ENCODE data around the gene KRIT1. TPM values are rescaled to one million over a fixed set of nuclear protein-coding genes. Genes with fewer than 3 reads are reported as not detected.

The KRIT1 gene
- polyA plus RNA-seq, 1 donor from 2014 or later = 39.6 TPM

DNA sequence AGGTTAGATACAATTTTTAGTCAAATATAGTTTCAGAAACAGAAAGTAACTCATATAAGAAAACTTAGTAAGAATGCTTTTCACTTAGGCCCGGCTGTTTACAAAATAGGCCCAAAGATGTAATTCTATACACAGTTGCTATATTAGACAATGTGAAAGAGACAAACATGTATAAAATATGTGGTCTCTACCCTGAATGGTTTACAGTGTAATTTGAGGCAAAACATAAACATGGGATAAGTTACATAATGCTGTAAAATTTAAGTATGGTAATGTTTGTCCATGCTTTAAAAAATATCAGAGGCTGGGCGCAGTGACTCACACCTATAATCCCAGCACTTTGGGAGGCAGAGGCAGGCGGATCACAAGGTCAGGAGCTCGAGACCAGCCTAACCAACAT is 18.7 kb downstream of the KRIT1 start:
- Histone ChIP-seq H3K4me2 (ENCODE audit: low read length) (no peak overlapping the region), H3K9ac (ENCODE audit: low read length) (no peak overlapping the region), H4K20me1 (ENCODE audit: insufficient read depth) (no peaks in the 10 kb centered on the region), H3K79me2 (replicated peaks; ENCODE audit: insufficient read depth, low read length) (no peaks in the 10 kb centered on the region), H2AFZ (ENCODE audit: low read depth, low read length) (no peak overlapping the region), H3K27ac (ENCODE audit: low read length) (no peak overlapping the region), H3K9me2 (ENCODE audit: insufficient read depth, low read length) (no peaks in the 10 kb centered on the region), H3K27me3 (ENCODE audit: insufficient read depth, low read depth, low read length) (no peaks in the 10 kb centered on the region), H3K9me3 (ENCODE audit: low read length) (no peaks in the 10 kb centered on the region), H3F3A (ENCODE audit: insufficient read depth, low read length, poor library complexity, severe bottlenecking) (no peaks in the 10 kb centered on the region), H3K4me3 (ENCODE audit: low read length) (no peak overlapping the region), H3K36me3 (ENCODE audit: insufficient read depth, low read length) (no peaks in the 10 kb centered on the region)
- TF ChIP-seq SMC3 (conservative IDR thresholded peaks at IDR 0.05; ENCODE audit: poor library complexity) (no peak), RAD21 (conservative IDR thresholded peaks at IDR 0.05) (no peak), EP300 (conservative IDR thresholded peaks at IDR 0.05; ENCODE audit: poor library complexity, severe bottlenecking) (no peak), REST (IDR thresholded peaks at IDR 0.05; ENCODE audit: borderline replicate concordance) (no peak), TAF1 (IDR thresholded peaks at IDR 0.05; ENCODE audit: low read depth) (no peak), POLR2AphosphoS5 (IDR thresholded peaks at IDR 0.05) (no peak), MXI1 (conservative IDR thresholded peaks at IDR 0.05; ENCODE audit: poor library complexity, severe bottlenecking) (no peak)

DNA sequence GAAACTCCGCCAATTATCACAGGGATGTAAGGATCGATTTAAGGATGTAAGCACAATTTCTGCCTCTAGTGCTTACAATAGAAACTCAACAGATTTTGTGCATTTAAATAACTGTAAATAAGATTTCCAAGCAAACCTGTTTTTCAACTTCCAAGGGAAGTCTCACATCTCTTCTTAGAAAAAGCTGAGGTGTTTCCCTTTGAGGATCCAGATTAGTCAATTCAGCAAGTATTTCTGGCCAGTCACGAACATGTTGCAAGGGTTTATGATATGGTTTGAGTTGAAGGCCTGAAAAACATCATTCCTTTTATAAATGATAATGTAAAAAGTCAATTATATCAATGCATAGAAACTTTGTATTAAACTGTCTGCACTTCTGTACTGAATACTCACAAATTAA is 23.9 kb downstream of the KRIT1 start:
- TF ChIP-seq POLR2AphosphoS5 (IDR thresholded peaks at IDR 0.05) = no peak
- no peak for TF ChIP-seq EZH2 (IDR thresholded peaks at IDR 0.05; ENCODE audit: borderline replicate concordance, insufficient read depth, low read length, poor library complexity, severe bottlenecking)
- TF ChIP-seq EP300 (conservative IDR thresholded peaks at IDR 0.05; ENCODE audit: poor library complexity, severe bottlenecking) = no peak
- no peak for TF ChIP-seq REST (IDR thresholded peaks at IDR 0.05; ENCODE audit: borderline replicate concordance)
- TF ChIP-seq RAD21 (conservative IDR thresholded peaks at IDR 0.05) = no peak
- TF ChIP-seq SMC3 (conservative IDR thresholded peaks at IDR 0.05; ENCODE audit: poor library complexity) = no peak
- no peak for TF ChIP-seq MXI1 (conservative IDR thresholded peaks at IDR 0.05; ENCODE audit: poor library complexity, severe bottlenecking)
- TF ChIP-seq, protein P1, sequence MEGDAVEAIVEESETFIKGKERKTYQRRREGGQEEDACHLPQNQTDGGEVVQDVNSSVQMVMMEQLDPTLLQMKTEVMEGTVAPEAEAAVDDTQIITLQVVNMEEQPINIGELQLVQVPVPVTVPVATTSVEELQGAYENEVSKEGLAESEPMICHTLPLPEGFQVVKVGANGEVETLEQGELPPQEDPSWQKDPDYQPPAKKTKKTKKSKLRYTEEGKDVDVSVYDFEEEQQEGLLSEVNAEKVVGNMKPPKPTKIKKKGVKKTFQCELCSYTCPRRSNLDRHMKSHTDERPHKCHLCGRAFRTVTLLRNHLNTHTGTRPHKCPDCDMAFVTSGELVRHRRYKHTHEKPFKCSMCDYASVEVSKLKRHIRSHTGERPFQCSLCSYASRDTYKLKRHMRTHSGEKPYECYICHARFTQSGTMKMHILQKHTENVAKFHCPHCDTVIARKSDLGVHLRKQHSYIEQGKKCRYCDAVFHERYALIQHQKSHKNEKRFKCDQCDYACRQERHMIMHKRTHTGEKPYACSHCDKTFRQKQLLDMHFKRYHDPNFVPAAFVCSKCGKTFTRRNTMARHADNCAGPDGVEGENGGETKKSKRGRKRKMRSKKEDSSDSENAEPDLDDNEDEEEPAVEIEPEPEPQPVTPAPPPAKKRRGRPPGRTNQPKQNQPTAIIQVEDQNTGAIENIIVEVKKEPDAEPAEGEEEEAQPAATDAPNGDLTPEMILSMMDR (IDR thresholded peaks at IDR 0.05; ENCODE audit: poor library complexity, severe bottlenecking) = no peak
- TF ChIP-seq TAF1 (IDR thresholded peaks at IDR 0.05; ENCODE audit: low read depth) = no peak
- H3K36me3 ChIP-seq (ENCODE audit: insufficient read depth, low read length) = no peaks in the 10 kb centered on the region
- H3K9me3 ChIP-seq (ENCODE audit: low read length) = no peaks in the 10 kb centered on the region

More for the DNA sequence above, 23.9 kb downstream of the KRIT1 start:
- Histone ChIP-seq H3K9ac (ENCODE audit: low read length) (no peak overlapping the region), H3F3A (ENCODE audit: insufficient read depth, low read length, poor library complexity, severe bottlenecking) (no peaks in the 10 kb centered on the region), H3K79me2 (replicated peaks; ENCODE audit: insufficient read depth, low read length) (no peaks in the 10 kb centered on the region), H3K4me2 (ENCODE audit: low read length) (no peak overlapping the region), H3K27me3 (ENCODE audit: insufficient read depth, low read depth, low read length) (no peaks in the 10 kb centered on the region), H3K27ac (ENCODE audit: low read length) (no peak overlapping the region), H3K9me2 (ENCODE audit: insufficient read depth, low read length) (no peaks in the 10 kb centered on the region), H3K4me3 (ENCODE audit: low read length) (no peak overlapping the region), H2AFZ (ENCODE audit: low read depth, low read length) (no peak overlapping the region), H4K20me1 (ENCODE audit: insufficient read depth) (no peaks in the 10 kb centered on the region)

Data from neural cell (in vitro differentiated cells).